Anterior cingulate cortex (tissue), 58 donors: ENCODE measurements around the gene MT4.
A peak's percentile ranks its signal among the peaks of the same experiment; 100 is the strongest.
"Not testable (repeated sequence)": the region's sequence is repeated elsewhere in the genome, so short reads cannot be mapped to it uniquely, and the experiment has no call there.

ENCODE experiments used
- DNase-seq, 58 donors: peaks; one replicate each; lab custom pipeline; 2025; lab: John Stamatoyannopoulos, UW

The MT4 gene

DNA sequence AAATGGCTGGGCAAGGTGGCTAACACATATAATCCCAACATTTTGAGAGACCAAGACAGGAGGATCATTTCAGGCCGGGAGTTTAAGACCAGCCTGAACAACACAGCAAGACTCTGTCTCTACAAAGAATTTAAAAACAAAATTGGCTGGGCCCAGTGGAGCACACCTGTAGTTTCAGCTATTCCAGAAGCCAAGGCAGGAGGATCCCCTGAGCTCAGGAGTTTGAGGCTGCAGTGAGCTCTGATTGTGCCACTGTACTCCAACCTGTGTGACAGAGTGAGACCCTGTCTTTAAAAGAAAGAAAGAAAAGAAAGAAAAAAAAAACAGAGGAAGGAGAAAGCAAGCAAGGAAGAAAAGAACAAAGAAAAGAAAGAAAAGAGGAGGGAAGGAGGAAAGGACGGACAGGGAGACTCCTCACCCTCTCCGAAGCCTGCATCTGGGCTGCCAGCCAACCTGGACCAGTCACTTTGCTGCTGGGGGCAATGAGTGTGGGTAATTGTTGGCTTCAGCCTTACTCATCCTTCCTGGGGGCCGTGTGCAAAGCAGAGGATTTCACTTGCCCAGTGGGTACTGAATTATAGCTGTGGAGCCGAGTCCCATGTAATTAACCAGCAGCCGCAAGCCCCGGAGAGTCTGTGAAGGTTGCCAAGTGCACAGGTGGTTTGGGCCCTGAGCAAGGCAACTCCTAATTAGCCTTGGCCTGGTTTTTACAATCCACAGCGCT is 6.7 kb upstream of the MT4 start:
- peak in 55 of 58 donors; percentile 17 to 89 (median 63) for DNase-seq

GRCh38 chr16:56559109-56559508 is 5.8 kb upstream of the MT4 start:
- DNase-seq: no peak

DNA sequence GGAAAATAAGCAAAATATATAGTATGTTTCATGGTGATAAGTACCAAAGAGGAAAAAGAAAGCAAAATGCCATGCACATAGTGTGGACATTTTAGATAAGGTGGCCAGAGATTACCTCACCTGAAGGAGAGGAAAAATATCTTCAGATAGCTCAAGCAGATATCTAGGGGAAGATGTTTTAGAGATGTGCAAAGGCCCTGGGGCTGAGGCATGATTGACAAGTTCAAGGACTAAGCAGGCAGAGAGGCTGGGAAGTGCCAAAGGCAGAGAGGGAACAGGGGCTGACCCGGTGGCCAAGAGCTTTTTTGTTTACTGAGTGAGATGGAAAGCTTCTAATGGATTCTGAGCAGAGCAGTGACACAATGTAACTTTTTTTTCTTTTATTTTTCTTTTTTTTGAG is 4.4 kb upstream of the MT4 start:
- no peak for DNase-seq

DNA sequence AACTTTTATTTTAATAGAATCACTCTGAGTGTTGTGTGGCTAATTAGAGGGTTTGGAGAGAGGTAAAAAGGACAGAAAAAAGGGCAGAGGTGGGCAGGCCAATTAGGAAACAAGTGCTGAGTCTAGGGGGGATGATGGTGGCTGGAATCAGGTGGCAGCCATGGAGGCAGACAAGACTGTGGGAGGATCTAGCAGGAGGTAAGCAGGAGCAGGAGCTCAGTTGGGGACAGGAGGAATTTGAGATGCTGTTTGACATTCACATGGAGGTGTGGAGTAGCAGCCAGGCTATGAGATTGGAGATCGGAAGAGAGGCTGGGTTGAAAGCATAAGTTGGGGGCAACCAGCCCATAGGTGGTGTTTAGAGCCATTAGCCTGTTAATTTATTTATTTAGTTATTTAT is 3.7 kb upstream of the MT4 start:
- no peak for DNase-seq

DNA sequence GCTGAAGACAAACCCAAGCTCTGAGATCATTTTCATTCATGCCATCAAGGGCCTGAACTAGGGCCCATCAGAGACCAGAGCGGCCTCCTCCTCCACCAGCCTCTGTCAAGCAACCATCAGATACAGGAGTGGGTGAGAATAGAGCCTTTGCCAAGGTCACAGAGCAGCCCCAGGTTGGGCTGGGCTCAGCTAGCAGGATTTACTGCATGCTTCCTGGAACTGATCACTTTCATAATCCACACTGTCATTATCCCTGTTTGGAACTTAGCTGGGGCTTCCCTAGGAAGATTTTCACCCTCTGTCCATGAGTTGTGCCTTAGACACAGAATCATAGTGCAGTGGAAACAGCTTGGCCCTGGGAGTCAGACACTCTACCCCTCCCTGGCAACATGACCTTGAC is 5.1 kb downstream of the MT4 start:
- DNase-seq: no peak

DNA sequence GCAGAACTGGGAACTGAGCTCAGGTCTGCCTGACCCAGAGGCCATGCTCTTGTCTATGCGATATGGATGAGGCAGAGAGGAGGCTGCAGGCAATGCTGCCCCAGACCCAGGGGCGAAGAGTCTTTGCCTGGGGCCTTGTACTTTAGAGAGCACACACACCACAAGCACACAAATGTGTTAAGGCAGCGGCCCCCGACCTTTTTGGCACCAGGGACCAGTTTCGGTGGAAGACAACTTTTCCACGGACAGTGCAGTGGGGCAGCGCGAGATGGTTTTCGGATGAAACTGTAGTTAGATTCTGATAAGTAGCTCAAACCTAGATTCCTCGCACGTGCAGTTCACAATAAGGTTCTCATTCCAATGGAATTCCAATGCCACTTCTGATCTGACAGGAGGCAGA is 6.7 kb downstream of the MT4 start:
- no peak for DNase-seq

DNA sequence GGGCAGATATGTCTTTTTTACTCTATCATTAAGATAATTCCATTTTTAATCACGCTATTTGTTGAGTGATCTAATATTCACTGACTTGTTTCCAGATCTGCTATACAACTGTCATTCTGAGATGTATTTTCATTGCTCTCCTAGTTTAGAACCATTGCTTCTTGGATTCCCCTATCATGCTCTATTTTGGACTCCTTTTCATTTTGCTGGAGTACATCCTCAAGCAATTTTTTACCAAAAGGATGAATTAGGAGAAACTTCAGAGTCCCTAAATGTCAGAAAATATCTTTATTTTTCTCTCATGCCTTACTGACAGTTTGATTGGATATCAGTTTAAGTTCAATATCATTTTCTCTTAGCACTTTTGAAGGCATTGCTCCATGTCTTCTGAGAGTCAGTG is 9.8 kb downstream of the MT4 start:
- DNase-seq: no peak

GRCh38 chr16:56576585-56577299 is 11.9 kb downstream of the MT4 start:
- peak in 8 of 58 donors; percentile 11 to 29 (median 25) for DNase-seq

GRCh38 chr16:56577300-56577625 is 12.4 kb downstream of the MT4 start:
- no peak for DNase-seq

DNA sequence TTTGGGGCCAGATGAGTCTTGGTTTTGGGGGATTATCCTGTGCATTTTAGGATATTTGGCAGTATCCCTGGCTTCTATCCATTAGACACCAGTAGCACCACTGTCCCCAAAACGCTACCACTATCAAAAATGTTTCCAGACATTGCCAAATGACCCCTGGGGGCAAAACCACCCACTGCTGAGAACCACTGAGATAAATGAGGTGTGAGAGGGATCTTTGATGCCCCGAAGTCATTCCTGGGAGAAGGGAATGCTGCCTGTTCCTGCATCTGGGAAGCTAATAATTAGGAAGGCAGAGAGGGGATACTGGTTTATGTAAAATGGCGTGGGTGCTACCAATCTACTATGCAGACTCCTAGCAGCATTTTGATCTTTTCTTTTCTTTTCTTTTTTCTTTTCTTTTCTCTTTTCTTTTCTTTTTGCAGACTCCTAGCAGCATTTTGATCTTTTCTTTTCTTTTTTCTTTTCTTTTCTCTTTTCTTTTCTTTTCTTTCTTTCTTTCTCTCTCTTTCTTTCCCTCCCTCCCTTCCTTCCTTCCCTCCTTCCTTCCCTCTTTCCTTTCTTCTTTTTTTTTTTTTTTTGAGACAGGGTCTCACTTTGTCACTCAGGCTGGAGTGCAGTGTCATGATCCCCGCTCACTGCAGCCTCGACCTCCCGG is 15.6 kb downstream of the MT4 start:
- no peak for DNase-seq

DNA sequence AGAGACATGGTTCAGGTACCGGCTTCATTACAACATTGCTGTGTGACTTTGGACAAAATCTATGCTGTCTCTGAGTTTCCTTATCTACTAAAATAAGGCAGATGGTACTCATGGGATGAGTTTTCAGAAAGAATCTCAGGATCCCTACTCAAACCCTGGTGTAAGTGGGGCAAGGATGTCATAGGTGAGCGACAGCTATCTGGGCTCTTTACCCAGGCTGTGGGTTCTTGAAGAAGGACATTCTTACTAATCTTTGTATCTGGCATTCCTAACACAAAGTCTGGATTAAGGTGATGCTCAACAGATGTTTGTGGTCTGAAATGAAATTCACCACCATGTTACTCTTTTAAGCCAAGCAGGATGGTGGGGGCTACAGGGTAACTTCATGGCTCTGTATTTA is 18.0 kb downstream of the MT4 start:
- not testable (repeated sequence) for DNase-seq

- no peak for DNase-seq
Observed at GRCh38 chr16:56583351-56584168, 18.7 kb downstream of the MT4 start.

DNA sequence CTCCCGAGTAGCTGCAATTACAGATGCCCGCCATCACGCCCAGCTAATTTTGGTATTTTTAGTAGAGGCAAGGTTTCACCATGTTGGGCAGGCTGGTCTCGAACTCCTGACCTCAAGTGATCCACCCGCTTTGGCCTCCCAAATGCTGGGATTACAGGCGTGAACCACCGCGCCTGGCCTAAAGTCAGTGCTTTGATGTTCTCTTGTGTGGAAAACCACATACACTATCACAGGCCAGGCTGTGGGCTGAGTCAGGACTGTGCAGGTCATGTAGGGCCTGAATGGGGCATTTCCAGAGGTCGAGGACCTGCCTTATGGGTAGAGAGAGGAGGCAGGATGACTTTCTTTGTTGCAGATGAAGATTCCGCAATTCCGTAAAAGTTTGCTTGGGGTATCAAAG is 19.4 kb downstream of the MT4 start:
- no peak for DNase-seq

DNA sequence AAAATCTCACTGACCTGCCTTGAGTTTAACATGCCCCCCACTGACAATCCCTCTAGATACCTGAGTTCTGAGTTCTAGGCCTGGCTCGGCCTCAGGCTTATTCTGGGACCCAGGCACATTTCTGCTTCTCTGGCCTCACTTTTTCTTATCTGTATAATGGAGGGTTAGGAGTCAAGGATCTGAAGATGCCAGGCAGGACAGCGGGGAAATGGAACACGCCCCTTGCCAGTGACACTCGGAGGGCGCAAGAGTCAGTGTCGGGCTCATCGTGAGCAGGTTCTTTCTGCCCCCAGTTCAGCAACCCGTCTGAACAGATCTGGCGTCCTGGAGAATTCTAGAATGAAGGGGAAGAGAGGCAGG is 23.9 kb downstream of the MT4 start:
- no peak for DNase-seq

DNA sequence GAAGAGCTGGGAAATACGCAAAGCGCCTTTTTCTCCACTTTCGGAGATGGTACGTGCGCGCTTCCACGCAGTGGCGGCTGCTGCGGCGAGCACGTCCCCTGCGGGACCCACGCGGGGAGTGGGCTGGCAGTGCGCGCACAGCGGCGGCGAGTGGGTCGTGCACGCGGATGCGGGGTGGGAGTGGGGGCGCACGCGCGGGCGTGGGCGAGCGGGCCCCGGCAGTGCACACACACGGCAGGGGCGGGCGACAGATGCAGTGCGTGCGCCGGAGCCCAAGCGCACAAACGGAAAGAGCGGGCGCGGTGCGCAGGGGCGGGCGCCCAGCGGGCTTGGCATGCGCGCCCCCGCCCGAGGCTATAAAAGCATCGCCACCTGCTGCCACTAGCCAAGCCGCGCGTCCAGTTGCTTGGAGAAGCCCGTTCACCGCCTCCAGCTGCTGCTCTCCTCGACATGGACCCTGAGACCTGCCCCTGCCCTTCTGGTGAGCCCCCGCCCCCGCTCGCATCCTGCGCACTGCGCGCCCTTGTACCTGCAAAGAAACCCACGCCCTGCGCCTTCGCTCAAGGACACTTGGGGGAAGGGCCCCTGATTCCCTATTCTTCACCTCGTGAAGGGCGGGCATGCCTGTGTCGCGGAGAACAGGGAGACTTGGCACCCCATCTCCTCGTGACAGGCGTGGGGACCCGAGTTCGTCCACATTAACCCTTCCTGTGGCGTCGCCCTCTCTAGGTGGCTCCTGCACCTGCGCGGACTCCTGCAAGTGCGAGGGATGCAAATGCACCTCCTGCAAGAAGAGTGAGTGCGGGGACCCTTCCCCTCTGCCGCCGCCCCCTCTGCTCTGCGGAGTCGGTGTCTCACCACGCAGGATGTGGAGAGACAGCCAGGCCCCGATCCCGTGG is 24.5 kb downstream of the MT4 start, which contains the start of gene MT3:
MT3 (plus strand) TSS at position 388 of the 899 bp plus-strand sequence; CDS start at position 451, 63 bp downstream.
- peak in 56 of 58 donors; percentile 28 to 89 (median 76) for DNase-seq

- peak in 8 of 58 donors; percentile 3 to 42 (median 18) for DNase-seq
Observed at GRCh38 chr16:56591377-56592060, 26.6 kb downstream of the MT4 start.

DNA sequence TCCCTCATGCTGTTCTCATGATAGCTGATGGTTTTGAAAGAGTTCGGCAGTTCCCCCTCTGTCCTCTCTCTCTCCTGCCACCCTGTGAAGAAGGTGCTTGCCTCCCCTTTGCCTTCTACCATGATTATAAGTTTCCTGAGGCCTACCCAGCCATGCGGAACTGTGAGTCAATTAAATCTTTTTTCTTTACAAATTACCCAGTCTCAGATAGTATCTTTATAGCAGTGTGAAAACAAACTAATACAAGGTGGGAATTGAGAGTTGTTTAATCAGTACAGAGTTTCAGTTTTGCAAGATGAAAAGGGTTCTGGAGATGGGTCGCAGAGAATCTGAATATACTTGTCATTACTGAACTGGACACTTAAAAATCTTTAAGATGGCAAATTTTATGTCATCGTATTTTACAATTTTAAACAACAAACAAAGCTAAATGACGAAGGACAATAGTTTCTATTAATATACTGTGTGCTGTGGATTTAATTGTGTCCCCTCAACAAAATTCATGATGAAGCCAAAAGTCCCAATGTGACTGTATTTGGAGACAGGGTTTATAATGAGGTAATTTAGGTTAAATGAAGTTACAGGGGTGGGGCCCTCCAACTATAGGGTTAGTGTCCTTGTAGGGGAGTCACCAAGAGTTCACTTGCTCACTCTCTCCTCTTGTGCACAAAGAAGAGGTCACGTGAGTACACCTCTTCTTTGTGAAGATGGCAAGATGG is 28.9 kb downstream of the MT4 start:
- DNase-seq: no peak

DNA sequence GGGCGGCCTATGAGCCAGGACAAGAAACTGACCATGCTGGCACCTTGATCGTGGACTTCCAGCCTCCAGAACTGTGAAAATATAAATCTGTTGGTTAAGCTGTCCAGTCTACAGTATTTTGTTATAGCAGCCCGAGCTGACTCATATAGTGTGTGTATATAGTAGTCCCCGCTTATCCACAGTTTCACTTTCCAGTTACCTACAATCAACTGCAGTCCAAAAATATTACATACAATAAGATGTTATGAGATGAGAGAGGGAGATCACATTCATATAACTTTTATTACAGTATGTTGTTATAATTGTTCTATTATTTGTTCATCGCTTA is 29.4 kb downstream of the MT4 start:
- no peak for DNase-seq
